ENCODE results near the gene PPM1D. TPM values are rescaled to one million over a fixed set of nuclear protein-coding genes. Genes with fewer than 3 reads are reported as not detected.

Gene PPM1D
- total RNA-seq, 4 donors from 2014 or later: 10.9 to 31.1 (median 16.7) TPM

DNA sequence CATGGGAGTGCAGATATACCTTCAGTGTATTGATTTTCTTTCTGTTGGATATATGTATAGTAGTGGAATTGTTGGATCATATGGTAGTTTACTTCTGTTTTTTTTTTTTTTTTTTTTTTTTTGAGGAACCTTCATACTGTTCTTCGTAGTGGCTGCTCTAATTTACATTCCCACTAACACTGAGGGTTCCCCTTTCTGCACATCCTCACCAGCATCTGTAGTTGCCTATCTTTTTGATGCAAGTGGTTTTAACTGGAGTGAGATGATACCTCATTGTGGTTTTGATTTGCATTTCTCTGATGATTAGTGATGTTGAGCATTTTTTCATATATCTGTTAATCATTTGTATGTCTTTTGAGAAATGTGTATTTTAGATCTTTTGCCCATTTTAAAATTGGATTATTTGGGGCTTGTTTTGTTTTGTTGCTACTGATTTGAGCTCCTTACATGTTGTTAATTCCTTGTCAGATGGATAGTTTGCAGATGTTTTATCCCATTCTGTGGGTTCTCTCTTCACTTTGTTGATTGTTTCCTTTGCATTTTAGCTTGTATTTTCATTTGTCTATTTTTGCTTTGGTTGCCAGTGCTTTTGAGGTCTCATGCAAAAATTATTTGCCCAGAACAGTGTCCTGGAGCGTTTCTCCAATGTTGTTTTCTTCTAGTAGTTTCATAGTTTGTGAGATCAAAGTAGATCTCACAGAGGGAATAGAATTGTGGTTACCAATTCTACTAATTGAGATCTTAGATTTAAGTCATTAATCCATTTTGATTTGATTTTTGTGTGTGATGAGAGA, 52.7 kb downstream of the PPM1D start:
- TF ChIP-seq CTCF (IDR thresholded peaks at IDR 0.05): no peak
- no peak for TF ChIP-seq POLR2A (IDR thresholded peaks at IDR 0.05)
- no peak overlapping the region for H3K4me3 ChIP-seq (ENCODE audit: low read depth, poor library complexity, severe bottlenecking)
- intact Hi-C loops (cut with DNase I; ENCODE audit: low total_unique reads): no loop called here
- WGBS, 2 donors: 78 to 84% methylated on average over 2 of the region's 2 CpGs
- DNase-seq (ENCODE audit: low spot score in 2 of 2): no peak

- no peak overlapping the region for H3K4me3 ChIP-seq (ENCODE audit: low read depth, poor library complexity, severe bottlenecking)
- intact Hi-C loops (cut with DNase I; ENCODE audit: low total_unique reads): no loop called here
- DNase-seq (ENCODE audit: low spot score in 2 of 2): no peak
- TF ChIP-seq CTCF (IDR thresholded peaks at IDR 0.05) (no peak), POLR2A (IDR thresholded peaks at IDR 0.05) (no peak)
- 97% methylated on average over 1 of the region's 1 CpG for WGBS, 2 donors
These were observed 53.6 kb downstream of the PPM1D start for GRCh38 chr17:60653569-60653968.

- intact Hi-C loops (cut with DNase I; ENCODE audit: low total_unique reads): no loop called here
- no peak overlapping the region for H3K4me3 ChIP-seq (ENCODE audit: low read depth, poor library complexity, severe bottlenecking)
- 93 to 96% methylated on average over 5 of the region's 5 CpGs for WGBS, 2 donors
- DNase-seq (ENCODE audit: low spot score in 2 of 2): no peak
- TF ChIP-seq CTCF (IDR thresholded peaks at IDR 0.05) (no peak), POLR2A (IDR thresholded peaks at IDR 0.05) (no peak)
These were observed 56.5 kb downstream of the PPM1D start for GRCh38 chr17:60656499-60656898.

GRCh38 chr17:60659156-60659555, 59.2 kb downstream of the PPM1D start:
- 90 to 91% methylated on average over 1 of the region's 1 CpG for WGBS, 2 donors
- intact Hi-C loops (cut with DNase I; ENCODE audit: low total_unique reads): no loop called here
- TF ChIP-seq CTCF (IDR thresholded peaks at IDR 0.05) (no peak), POLR2A (IDR thresholded peaks at IDR 0.05) (no peak)
- no peak overlapping the region for H3K4me3 ChIP-seq (ENCODE audit: low read depth, poor library complexity, severe bottlenecking)
- DNase-seq (ENCODE audit: low spot score in 2 of 2): no peak

- WGBS, 2 donors: 93 to 96% methylated on average over 2 of the region's 2 CpGs
- intact Hi-C loops (cut with DNase I; ENCODE audit: low total_unique reads): no loop called here
- DNase-seq (ENCODE audit: low spot score in 2 of 2): no peak
- H3K4me3 ChIP-seq (ENCODE audit: low read depth, poor library complexity, severe bottlenecking): no peak overlapping the region
- TF ChIP-seq CTCF (IDR thresholded peaks at IDR 0.05): no peak
- TF ChIP-seq POLR2A (IDR thresholded peaks at IDR 0.05): no peak
These were observed 61.5 kb downstream of the PPM1D start for GRCh38 chr17:60661489-60661888.

DNA sequence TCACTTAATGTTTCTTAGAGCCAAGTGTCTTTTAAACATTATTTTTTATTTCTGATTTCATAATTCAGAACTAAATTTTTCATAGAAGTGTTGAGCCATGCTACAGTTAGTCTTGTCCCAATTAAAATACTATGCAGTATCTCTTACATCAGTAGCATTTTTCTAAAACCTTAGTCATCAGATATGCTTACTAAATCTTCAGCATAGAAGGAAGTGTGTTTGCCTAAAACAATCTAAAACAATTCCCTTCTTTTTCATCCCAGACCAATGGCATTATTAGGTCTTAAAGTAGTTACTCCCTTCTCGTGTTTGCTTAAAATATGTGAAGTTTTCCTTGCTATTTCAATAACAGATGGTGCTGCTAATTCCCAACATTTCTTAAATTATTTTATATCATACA, 64.0 kb downstream of the PPM1D start:
- no peak for DNase-seq (ENCODE audit: low spot score in 2 of 2)
- H3K4me3 ChIP-seq (ENCODE audit: low read depth, poor library complexity, severe bottlenecking): no peak overlapping the region
- no peak for TF ChIP-seq POLR2A (IDR thresholded peaks at IDR 0.05)
- TF ChIP-seq CTCF (IDR thresholded peaks at IDR 0.05): no peak
- intact Hi-C loops (cut with DNase I; ENCODE audit: low total_unique reads): no loop called here
- WGBS, 2 donors: 78 to 79% methylated on average over 1 of the region's 1 CpG
